GM18508 (cell line): ENCODE results near the gene DOCK8.
"Not testable (repeated sequence)": the region's sequence is repeated elsewhere in the genome, so short reads cannot be mapped to it uniquely, and the experiment has no call there.

Source experiments
- ATAC-seq: cut with Tn5 transposase; IDR thresholded peaks from one replicate; pipeline ENCODE4 v1.9.1; 2021; ENCODE audit warnings: moderate number of reproducible peaks; ENCODE audit not compliant: insufficient read depth, unreplicated experiment

The DOCK8 gene

DNA sequence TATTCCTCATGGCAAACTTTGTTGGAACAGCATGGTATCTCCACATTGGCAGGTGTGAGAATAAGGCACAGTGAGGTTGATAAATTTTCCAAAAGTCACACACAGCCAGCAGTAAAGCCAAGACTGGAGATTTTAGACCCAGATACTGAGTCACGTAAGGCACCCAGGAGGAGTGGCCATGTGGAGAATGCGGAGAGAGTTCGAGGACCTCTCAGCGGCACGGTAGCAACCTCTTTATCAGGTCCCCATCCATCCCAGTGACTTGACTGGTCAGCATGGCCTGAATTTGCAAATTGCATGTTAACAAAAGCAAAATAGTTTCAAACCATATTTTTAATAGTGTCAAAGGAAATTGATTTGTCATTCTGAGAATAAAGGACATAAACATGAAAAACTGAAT, 183.4 kb downstream of the DOCK8 start:
- no peak for ATAC-seq

DNA sequence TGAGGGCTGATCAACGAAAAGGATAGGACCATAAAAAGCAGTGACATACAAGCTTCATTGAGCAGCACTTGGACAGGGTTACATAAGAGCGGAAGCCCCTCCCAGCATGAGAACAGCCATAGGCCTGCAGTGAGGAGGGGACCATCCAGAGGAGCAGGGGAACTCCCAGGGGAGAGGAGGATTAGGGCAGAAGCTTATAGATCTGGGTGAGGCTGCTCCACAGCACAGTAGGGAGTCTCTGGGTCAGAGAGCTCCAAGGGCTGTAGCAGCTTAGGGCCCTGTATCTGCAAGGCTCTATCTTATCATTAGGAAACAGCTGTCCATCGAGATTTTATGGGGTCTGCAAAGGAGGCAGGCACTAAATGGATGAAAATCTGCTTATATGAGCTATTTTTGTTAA, 186.6 kb downstream of the DOCK8 start:
- no peak for ATAC-seq

DNA sequence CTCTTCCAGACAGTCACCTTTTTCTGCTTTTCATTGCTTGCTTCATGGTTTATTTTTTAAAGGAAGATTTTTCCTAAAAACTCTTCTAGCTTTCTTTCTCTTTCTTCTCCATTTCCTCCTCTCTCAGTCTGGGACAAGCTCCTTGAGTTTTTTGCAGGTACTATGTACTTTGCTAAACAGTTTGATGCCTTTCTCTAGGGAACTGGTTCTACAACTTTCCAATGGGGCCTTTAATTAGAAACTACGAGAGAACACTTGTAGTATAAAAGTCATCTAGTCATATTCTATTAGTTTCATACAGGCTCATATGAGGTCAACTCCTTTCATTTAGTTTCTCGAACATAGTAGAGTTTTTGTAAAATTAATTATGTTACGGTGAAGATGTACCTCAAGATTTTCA, 189.6 kb downstream of the DOCK8 start:
- no peak for ATAC-seq

GRCh38 chr9:405341-405740, 190.7 kb downstream of the DOCK8 start:
- ATAC-seq = no peak

GRCh38 chr9:406886-407654, 192.4 kb downstream of the DOCK8 start:
- no peak for ATAC-seq

GRCh38 chr9:409655-410054, 195.0 kb downstream of the DOCK8 start:
- not testable (repeated sequence) for ATAC-seq

- no peak for ATAC-seq
Measured at GRCh38 chr9:414595-414994, 199.9 kb downstream of the DOCK8 start.

- no peak for ATAC-seq
Measured at GRCh38 chr9:419571-420171, 205.0 kb downstream of the DOCK8 start.

GRCh38 chr9:421896-422295, 207.2 kb downstream of the DOCK8 start:
- no peak for ATAC-seq

DNA sequence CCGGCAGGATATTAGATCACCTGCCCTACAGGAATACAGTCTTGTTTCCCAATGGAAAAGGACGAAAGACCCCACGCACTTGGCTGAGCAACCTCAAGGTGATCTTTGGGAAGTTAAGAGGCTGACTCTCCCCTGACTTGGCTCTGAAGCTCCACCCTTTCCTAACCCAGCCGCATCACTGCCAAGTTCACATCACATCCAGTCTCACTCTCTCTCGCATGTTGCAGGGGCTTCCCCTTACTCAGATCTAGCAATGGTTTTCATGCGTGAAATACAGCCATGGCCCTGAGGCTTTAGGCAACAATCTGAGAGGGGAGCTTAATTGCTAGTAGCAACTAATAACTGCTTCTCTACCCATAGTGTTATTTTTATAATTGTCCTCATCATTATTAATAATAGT, 211.6 kb downstream of the DOCK8 start:
- no peak for ATAC-seq

- no peak for ATAC-seq
Measured at GRCh38 chr9:426976-427375, 212.3 kb downstream of the DOCK8 start.

- ATAC-seq = no peak
Measured at GRCh38 chr9:431701-432100, 217.0 kb downstream of the DOCK8 start.

DNA sequence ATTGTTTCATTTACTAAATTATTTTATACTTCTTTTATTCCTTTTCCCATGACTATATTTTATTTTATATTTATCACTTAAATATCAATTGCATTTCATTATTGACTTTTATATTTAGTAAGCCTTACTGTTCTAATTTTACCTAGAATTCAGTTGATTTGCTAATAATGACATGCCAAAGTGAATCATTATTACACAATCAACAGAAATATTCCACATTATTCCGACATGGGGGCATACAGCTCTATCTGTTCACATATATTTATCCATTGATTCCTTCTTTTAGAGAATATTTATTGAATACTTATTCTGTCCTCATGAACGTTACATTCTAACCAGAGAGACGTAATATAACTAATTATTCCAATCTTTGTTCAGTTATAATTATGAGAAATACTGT, 221.8 kb downstream of the DOCK8 start:
- ATAC-seq = no peak

- ATAC-seq = no peak
Measured at GRCh38 chr9:437066-437465, 222.4 kb downstream of the DOCK8 start.

DNA sequence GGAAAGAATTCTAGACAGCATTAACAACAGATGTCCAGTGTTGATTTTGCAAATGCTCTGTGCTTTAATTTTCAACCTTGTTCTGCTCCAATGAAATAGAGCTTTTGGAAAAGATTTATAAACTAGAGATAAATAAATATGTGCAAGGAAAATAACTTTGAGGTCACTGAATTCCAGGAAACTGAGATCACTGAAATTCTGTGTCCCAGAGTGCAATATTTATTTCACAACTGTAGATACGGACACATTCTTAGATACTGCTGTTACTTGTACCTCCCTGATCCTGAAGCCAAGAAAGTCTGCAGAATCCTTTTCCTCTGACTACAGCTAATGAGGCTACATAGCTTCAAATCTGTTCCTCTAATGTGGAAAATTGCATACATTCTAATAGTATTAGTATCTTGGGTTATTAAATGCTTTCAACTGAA, 222.9 kb downstream of the DOCK8 start:
- no peak for ATAC-seq

- no peak for ATAC-seq
Measured at GRCh38 chr9:438066-438465, 223.4 kb downstream of the DOCK8 start.

- no peak for ATAC-seq
Measured at GRCh38 chr9:438961-439768, 224.5 kb downstream of the DOCK8 start.

DNA sequence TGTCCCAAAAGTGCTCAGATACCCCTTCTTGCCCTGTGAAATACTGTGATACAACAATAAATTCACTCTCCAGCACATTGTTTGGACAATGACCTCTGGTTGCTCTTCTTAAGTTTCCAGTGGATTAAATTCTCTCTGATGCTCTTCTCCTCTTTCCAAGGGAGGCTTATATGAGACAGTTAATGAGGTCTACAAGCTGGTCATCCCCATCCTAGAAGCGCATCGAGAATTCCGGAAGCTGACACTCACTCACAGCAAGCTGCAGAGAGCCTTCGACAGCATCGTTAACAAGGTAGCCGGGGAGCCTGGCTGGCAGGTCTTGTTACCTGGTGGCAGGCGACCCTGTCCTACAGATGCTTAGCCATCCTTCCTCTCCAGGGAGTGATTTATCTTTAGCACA, 226.5 kb downstream of the DOCK8 start:
- no peak for ATAC-seq

GRCh38 chr9:444528-444927, 229.9 kb downstream of the DOCK8 start:
- ATAC-seq = no peak

- no peak for ATAC-seq
Measured at GRCh38 chr9:445033-445432, 230.4 kb downstream of the DOCK8 start.

DNA sequence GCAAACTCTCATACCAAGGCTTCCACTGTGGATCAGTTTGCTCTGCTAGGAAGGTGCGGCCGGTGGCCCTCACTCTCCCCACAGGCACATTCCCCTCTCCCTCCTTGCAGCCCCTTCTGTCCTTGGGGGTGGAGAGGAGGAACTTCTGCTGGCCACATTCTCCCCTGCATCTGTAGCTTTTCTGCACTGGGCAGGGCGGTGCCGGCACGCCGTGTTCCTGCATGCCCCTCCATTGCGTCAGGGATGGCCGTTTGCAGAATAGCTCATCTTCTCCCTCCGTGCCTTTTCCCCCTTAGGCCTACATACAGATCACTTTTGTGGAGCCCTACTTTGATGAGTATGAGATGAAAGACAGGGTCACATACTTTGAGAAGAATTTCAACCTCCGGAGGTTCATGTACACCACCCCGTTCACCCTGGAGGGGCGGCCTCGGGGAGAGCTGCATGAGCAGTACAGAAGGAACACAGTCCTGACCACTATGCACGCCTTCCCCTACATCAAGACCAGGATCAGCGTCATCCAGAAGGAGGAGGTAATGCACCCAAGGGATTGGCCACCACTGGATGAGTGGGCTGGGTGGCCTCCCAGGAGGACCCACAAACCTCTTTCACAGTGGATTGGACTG, 231.5 kb downstream of the DOCK8 start:
- no peak for ATAC-seq
